ENCODE data around the gene DRAXIN. TPM values are rescaled to one million over a fixed set of nuclear protein-coding genes. Genes with fewer than 3 reads are reported as not detected.

The DRAXIN gene
- polyA plus RNA-seq, 1 donor from 2014 or later = 33.5 TPM

DNA sequence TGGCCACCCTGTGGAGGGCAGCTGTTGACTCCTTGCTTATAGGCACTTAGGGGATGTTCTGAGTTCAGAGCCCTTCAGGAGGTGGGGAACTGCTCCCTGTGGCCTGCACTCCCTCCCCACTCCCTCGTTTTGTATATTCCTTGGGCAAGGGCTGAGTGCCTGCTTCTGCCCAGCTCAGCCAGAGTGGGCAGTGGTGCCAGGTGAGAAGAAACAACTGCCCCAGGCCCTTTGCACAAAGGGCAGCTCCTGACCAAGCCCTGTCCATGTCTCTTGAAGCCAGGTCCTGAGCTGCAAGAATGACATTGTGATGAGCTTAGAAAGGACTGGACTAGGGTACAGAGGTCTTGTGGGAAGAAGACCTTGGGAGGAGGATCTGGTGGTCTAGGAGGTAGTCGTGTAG, 46.6 kb downstream of the DRAXIN start:
- H3K27ac ChIP-seq (ENCODE audit: low read length) = no peak overlapping the region
- no peak overlapping the region for H3K4me3 ChIP-seq (ENCODE audit: low read length)
- H2AFZ ChIP-seq (ENCODE audit: low read depth, low read length) = no peak overlapping the region
- H3K27me3 ChIP-seq (ENCODE audit: insufficient read depth, low read depth, low read length) = no peaks in the 10 kb centered on the region
- H3K9me2 ChIP-seq (ENCODE audit: insufficient read depth, low read length) = no peaks in the 10 kb centered on the region
- no peak overlapping the region for H3K9ac ChIP-seq (ENCODE audit: low read length)
- H4K20me1 ChIP-seq (ENCODE audit: insufficient read depth) = no peaks in the 10 kb centered on the region
- H3K36me3 ChIP-seq (ENCODE audit: insufficient read depth, low read length) = no peaks in the 10 kb centered on the region
- H3K79me2 ChIP-seq (replicated peaks; ENCODE audit: insufficient read depth, low read length) = no peaks in the 10 kb centered on the region
- no peaks in the 10 kb centered on the region for H3F3A ChIP-seq (ENCODE audit: insufficient read depth, low read length, poor library complexity, severe bottlenecking)
- TF ChIP-seq POLR2AphosphoS5 (IDR thresholded peaks at IDR 0.05) (no peak), MXI1 (conservative IDR thresholded peaks at IDR 0.05; ENCODE audit: poor library complexity, severe bottlenecking) (no peak), EP300 (conservative IDR thresholded peaks at IDR 0.05; ENCODE audit: poor library complexity, severe bottlenecking) (no peak), RAD21 (conservative IDR thresholded peaks at IDR 0.05) (no peak), SMC3 (conservative IDR thresholded peaks at IDR 0.05; ENCODE audit: poor library complexity) (no peak), TAF1 (IDR thresholded peaks at IDR 0.05; ENCODE audit: low read depth) (no peak), EZH2 (IDR thresholded peaks at IDR 0.05; ENCODE audit: borderline replicate concordance, insufficient read depth, low read length, poor library complexity, severe bottlenecking) (no peak)
- TF ChIP-seq, protein P1, sequence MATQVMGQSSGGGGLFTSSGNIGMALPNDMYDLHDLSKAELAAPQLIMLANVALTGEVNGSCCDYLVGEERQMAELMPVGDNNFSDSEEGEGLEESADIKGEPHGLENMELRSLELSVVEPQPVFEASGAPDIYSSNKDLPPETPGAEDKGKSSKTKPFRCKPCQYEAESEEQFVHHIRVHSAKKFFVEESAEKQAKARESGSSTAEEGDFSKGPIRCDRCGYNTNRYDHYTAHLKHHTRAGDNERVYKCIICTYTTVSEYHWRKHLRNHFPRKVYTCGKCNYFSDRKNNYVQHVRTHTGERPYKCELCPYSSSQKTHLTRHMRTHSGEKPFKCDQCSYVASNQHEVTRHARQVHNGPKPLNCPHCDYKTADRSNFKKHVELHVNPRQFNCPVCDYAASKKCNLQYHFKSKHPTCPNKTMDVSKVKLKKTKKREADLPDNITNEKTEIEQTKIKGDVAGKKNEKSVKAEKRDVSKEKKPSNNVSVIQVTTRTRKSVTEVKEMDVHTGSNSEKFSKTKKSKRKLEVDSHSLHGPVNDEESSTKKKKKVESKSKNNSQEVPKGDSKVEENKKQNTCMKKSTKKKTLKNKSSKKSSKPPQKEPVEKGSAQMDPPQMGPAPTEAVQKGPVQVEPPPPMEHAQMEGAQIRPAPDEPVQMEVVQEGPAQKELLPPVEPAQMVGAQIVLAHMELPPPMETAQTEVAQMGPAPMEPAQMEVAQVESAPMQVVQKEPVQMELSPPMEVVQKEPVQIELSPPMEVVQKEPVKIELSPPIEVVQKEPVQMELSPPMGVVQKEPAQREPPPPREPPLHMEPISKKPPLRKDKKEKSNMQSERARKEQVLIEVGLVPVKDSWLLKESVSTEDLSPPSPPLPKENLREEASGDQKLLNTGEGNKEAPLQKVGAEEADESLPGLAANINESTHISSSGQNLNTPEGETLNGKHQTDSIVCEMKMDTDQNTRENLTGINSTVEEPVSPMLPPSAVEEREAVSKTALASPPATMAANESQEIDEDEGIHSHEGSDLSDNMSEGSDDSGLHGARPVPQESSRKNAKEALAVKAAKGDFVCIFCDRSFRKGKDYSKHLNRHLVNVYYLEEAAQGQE (IDR thresholded peaks at IDR 0.05; ENCODE audit: borderline replicate concordance) = no peak
- TF ChIP-seq, protein P2, sequence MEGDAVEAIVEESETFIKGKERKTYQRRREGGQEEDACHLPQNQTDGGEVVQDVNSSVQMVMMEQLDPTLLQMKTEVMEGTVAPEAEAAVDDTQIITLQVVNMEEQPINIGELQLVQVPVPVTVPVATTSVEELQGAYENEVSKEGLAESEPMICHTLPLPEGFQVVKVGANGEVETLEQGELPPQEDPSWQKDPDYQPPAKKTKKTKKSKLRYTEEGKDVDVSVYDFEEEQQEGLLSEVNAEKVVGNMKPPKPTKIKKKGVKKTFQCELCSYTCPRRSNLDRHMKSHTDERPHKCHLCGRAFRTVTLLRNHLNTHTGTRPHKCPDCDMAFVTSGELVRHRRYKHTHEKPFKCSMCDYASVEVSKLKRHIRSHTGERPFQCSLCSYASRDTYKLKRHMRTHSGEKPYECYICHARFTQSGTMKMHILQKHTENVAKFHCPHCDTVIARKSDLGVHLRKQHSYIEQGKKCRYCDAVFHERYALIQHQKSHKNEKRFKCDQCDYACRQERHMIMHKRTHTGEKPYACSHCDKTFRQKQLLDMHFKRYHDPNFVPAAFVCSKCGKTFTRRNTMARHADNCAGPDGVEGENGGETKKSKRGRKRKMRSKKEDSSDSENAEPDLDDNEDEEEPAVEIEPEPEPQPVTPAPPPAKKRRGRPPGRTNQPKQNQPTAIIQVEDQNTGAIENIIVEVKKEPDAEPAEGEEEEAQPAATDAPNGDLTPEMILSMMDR (IDR thresholded peaks at IDR 0.05; ENCODE audit: poor library complexity, severe bottlenecking) = no peak
- H3K9me3 ChIP-seq (ENCODE audit: low read length) = no peaks in the 10 kb centered on the region
- H3K4me2 ChIP-seq (ENCODE audit: low read length) = no peak overlapping the region

DNA sequence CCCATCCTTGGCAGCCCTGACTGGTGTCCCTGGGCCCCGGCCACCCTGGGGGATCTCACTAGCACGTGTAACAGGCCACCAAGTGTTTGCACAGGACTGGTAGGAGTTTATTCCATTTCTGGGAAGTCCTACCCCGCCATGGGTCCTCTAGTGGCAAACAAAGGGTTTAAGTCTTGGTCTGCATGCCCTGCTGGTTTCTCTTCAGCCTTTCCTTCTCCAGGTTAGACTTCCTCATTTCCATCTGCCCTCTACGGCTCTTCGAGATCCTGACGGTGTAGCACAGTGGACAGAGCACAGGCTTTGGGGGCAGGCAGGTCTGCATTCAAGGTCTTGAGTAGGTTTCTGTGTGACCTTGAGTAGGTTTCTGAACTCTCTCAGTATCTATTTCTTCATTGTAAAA, 47.3 kb downstream of the DRAXIN start:
- H3K9me3 ChIP-seq (ENCODE audit: low read length) = no peaks in the 10 kb centered on the region
- H3K4me3 ChIP-seq (ENCODE audit: low read length) = no peak overlapping the region
- H4K20me1 ChIP-seq (ENCODE audit: insufficient read depth) = no peaks in the 10 kb centered on the region
- no peak overlapping the region for H3K9ac ChIP-seq (ENCODE audit: low read length)
- no peaks in the 10 kb centered on the region for H3K79me2 ChIP-seq (replicated peaks; ENCODE audit: insufficient read depth, low read length)
- H3K27me3 ChIP-seq (ENCODE audit: insufficient read depth, low read depth, low read length) = no peaks in the 10 kb centered on the region
- H3F3A ChIP-seq (ENCODE audit: insufficient read depth, low read length, poor library complexity, severe bottlenecking) = no peaks in the 10 kb centered on the region
- no peak for TF ChIP-seq TAF1 (IDR thresholded peaks at IDR 0.05; ENCODE audit: low read depth)
- TF ChIP-seq, protein P2 (IDR thresholded peaks at IDR 0.05; ENCODE audit: poor library complexity, severe bottlenecking) = no peak
- TF ChIP-seq RAD21 (conservative IDR thresholded peaks at IDR 0.05) = no peak
- no peak for TF ChIP-seq MXI1 (conservative IDR thresholded peaks at IDR 0.05; ENCODE audit: poor library complexity, severe bottlenecking)
- no peaks in the 10 kb centered on the region for H3K36me3 ChIP-seq (ENCODE audit: insufficient read depth, low read length)
- H3K9me2 ChIP-seq (ENCODE audit: insufficient read depth, low read length) = no peaks in the 10 kb centered on the region
- H2AFZ ChIP-seq (ENCODE audit: low read depth, low read length) = no peak overlapping the region
- H3K4me2 ChIP-seq (ENCODE audit: low read length) = no peak overlapping the region
- no peak overlapping the region for H3K27ac ChIP-seq (ENCODE audit: low read length)

Data from neural cell (in vitro differentiated cells).